HG03025 (cell line): ENCODE data around the gene NXPE2.
"Not testable (repeated sequence)": the region's sequence is repeated elsewhere in the genome, so short reads cannot be mapped to it uniquely, and the experiment has no call there.

ENCODE experiments used
- ATAC-seq: cut with Tn5 transposase; IDR thresholded peaks from one replicate; pipeline ENCODE4 v1.9.1; 2021; ENCODE audit warnings: mild to moderate bottlenecking, moderate library complexity; ENCODE audit not compliant: unreplicated experiment, low FRiP score

Gene NXPE2

GRCh38 chr11:114678125-114679036, at the start of gene NXPE2:
NXPE2 (plus strand) TSS chr11:114678527; CDS start chr11:114678576, 49 bp downstream.
- ATAC-seq: no peak

- not testable (repeated sequence) for ATAC-seq
Observed at GRCh38 chr11:114631445-114631965, 46.8 kb upstream of the NXPE2 start.

GRCh38 chr11:114639440-114639839, 38.9 kb upstream of the NXPE2 start:
- ATAC-seq: not testable (repeated sequence)

GRCh38 chr11:114650661-114651060, 27.7 kb upstream of the NXPE2 start:
- ATAC-seq: no peak

- ATAC-seq: no peak
Observed at GRCh38 chr11:114651145-114651718, 27.1 kb upstream of the NXPE2 start.

GRCh38 chr11:114653148-114653547, 25.2 kb upstream of the NXPE2 start:
- ATAC-seq: no peak

GRCh38 chr11:114664641-114665040, 13.7 kb upstream of the NXPE2 start:
- ATAC-seq: no peak

- ATAC-seq: no peak
Observed at GRCh38 chr11:114666760-114667159, 11.6 kb upstream of the NXPE2 start.

GRCh38 chr11:114668109-114668508, 10.2 kb upstream of the NXPE2 start:
- ATAC-seq: no peak

GRCh38 chr11:114673661-114674060, 4.7 kb upstream of the NXPE2 start:
- no peak for ATAC-seq

- ATAC-seq: no peak
Observed at GRCh38 chr11:114679505-114679904, 1.2 kb downstream of the NXPE2 start.

- no peak for ATAC-seq
Observed at GRCh38 chr11:114683007-114683406, 4.7 kb downstream of the NXPE2 start.

- no peak for ATAC-seq
Observed at GRCh38 chr11:114684636-114685035, 6.3 kb downstream of the NXPE2 start.

GRCh38 chr11:114685097-114685496, 6.8 kb downstream of the NXPE2 start:
- ATAC-seq: no peak

GRCh38 chr11:114705280-114706024, 27.1 kb downstream of the NXPE2 start:
- ATAC-seq: no peak

GRCh38 chr11:114709960-114710359, 31.6 kb downstream of the NXPE2 start:
- ATAC-seq: no peak

- no peak for ATAC-seq
Observed at GRCh38 chr11:114713756-114714155, 35.4 kb downstream of the NXPE2 start.

- ATAC-seq: no peak
Observed at GRCh38 chr11:114719562-114719961, 41.2 kb downstream of the NXPE2 start.

GRCh38 chr11:114724916-114725524, 46.7 kb downstream of the NXPE2 start:
- ATAC-seq: no peak

GRCh38 chr11:114725623-114726022, 47.3 kb downstream of the NXPE2 start:
- ATAC-seq: no peak
